Measurements from ENCODE around the gene SDCCAG8. TPM values are rescaled to one million over a fixed set of nuclear protein-coding genes. Genes with fewer than 3 reads are reported as not detected.

The SDCCAG8 gene
- total RNA-seq, 1 experiment from 2014 or later = 17.2 TPM

GRCh38 chr1:243244432-243244841, 11.4 kb upstream of the SDCCAG8 start:
- no peak for DNase-seq (ENCODE audit: low read depth in 1 of 2, low spot score in 2 of 2)
- peaks cover 7% of the 10 kb centered on the region for H3K36me3 ChIP-seq
- no peaks in the 10 kb centered on the region for H3K27me3 ChIP-seq (replicated peaks)
- H3K27ac ChIP-seq = no peak overlapping the region
- H3K9me3 ChIP-seq (replicated peaks) = no peaks in the 10 kb centered on the region
- no peaks in the 10 kb centered on the region for H3K4me1 ChIP-seq (replicated peaks)
- H3K4me3 ChIP-seq = no peak overlapping the region

GRCh38 chr1:243246916-243247315, 8.9 kb upstream of the SDCCAG8 start:
- Histone ChIP-seq H3K4me3 (no peak overlapping the region), H3K36me3 (peaks cover 7% of the 10 kb centered on the region), H3K27me3 (replicated peaks) (no peaks in the 10 kb centered on the region), H3K27ac (no peak overlapping the region), H3K4me1 (replicated peaks) (no peaks in the 10 kb centered on the region), H3K9me3 (replicated peaks) (no peaks in the 10 kb centered on the region)
- DNase-seq (ENCODE audit: low read depth in 1 of 2, low spot score in 2 of 2) = no peak

GRCh38 chr1:243247901-243248300, 7.9 kb upstream of the SDCCAG8 start:
- no peak for DNase-seq (ENCODE audit: low read depth in 1 of 2, low spot score in 2 of 2)
- H3K27me3 ChIP-seq (replicated peaks) = no peaks in the 10 kb centered on the region
- H3K27ac ChIP-seq = no peak overlapping the region
- H3K9me3 ChIP-seq (replicated peaks) = no peaks in the 10 kb centered on the region
- H3K4me3 ChIP-seq = no peak overlapping the region
- peaks cover under 1% of the 10 kb centered on the region for H3K4me1 ChIP-seq (replicated peaks)
- peaks cover 5% of the 10 kb centered on the region for H3K36me3 ChIP-seq

- no peak for DNase-seq (ENCODE audit: low read depth in 1 of 2, low spot score in 2 of 2)
- H3K27ac ChIP-seq = no peak overlapping the region
- H3K4me1 ChIP-seq (replicated peaks) = peaks cover 7% of the 10 kb centered on the region
- H3K9me3 ChIP-seq (replicated peaks) = no peaks in the 10 kb centered on the region
- H3K27me3 ChIP-seq (replicated peaks) = no peaks in the 10 kb centered on the region
- H3K36me3 ChIP-seq = no peaks in the 10 kb centered on the region; the same call in 1 of the 2 replicates
- H3K4me3 ChIP-seq = no peak overlapping the region
Measured at GRCh38 chr1:243249214-243249613, 6.6 kb upstream of the SDCCAG8 start.

GRCh38 chr1:243250102-243250501, 5.7 kb upstream of the SDCCAG8 start:
- no peaks in the 10 kb centered on the region for H3K9me3 ChIP-seq (replicated peaks)
- no peak overlapping the region for H3K4me3 ChIP-seq
- H3K4me1 ChIP-seq (replicated peaks) = peaks cover 7% of the 10 kb centered on the region
- peaks cover 3% of the 10 kb centered on the region; the same call in 1 of the 2 replicates for H3K36me3 ChIP-seq
- H3K27ac ChIP-seq = no peak overlapping the region
- DNase-seq (ENCODE audit: low read depth in 1 of 2, low spot score in 2 of 2) = no peak
- no peaks in the 10 kb centered on the region for H3K27me3 ChIP-seq (replicated peaks)

- no peak for DNase-seq (ENCODE audit: low read depth in 1 of 2, low spot score in 2 of 2)
Measured at GRCh38 chr1:243251539-243251938, 4.3 kb upstream of the SDCCAG8 start.

GRCh38 chr1:243253211-243253925, 2.5 kb upstream of the SDCCAG8 start:
- Histone ChIP-seq H3K4me1 (replicated peaks) (peaks cover 13% of the 10 kb centered on the region), H3K9me3 (replicated peaks) (no peaks in the 10 kb centered on the region), H3K27ac (no peak overlapping the region), H3K36me3 (peaks cover 3% of the 10 kb centered on the region; the same call in 1 of the 2 replicates), H3K27me3 (replicated peaks) (no peaks in the 10 kb centered on the region), H3K4me3 (peak overlapping the region; percentile 85)
- peak in 1 of 2 experiments; percentile 14 for DNase-seq (ENCODE audit: low read depth in 1 of 2, low spot score in 2 of 2)

More at GRCh38 chr1:243251539-243251938, 4.3 kb upstream of the SDCCAG8 start:
- H3K27me3 ChIP-seq (replicated peaks) = no peaks in the 10 kb centered on the region
- peaks cover 8% of the 10 kb centered on the region for H3K4me1 ChIP-seq (replicated peaks)
- no peaks in the 10 kb centered on the region for H3K9me3 ChIP-seq (replicated peaks)
- H3K36me3 ChIP-seq = peaks cover 3% of the 10 kb centered on the region; the same call in 1 of the 2 replicates
- no peak overlapping the region for H3K4me3 ChIP-seq
- no peak overlapping the region for H3K27ac ChIP-seq

GRCh38 chr1:243253926-243254232, 2.0 kb upstream of the SDCCAG8 start:
- peak overlapping the region; percentile 85 for H3K4me3 ChIP-seq
- H3K36me3 ChIP-seq = peaks cover 3% of the 10 kb centered on the region; the same call in 1 of the 2 replicates
- H3K4me1 ChIP-seq (replicated peaks) = peaks cover 13% of the 10 kb centered on the region
- H3K27me3 ChIP-seq (replicated peaks) = no peaks in the 10 kb centered on the region
- DNase-seq (ENCODE audit: low read depth in 1 of 2, low spot score in 2 of 2) = peak in 1 of 2 experiments; percentile 9
- peak overlapping the region; percentile 49; the same call in 1 of the 2 replicates for H3K27ac ChIP-seq
- no peaks in the 10 kb centered on the region for H3K9me3 ChIP-seq (replicated peaks)

GRCh38 chr1:243254233-243254926, 1.5 kb upstream of the SDCCAG8 start:
- no peaks in the 10 kb centered on the region for H3K9me3 ChIP-seq (replicated peaks)
- H3K36me3 ChIP-seq = peaks cover 3% of the 10 kb centered on the region; the same call in 1 of the 2 replicates
- peak; percentile 64 to 69 for DNase-seq (ENCODE audit: low read depth in 1 of 2, low spot score in 2 of 2)
- H3K4me1 ChIP-seq (replicated peaks) = peaks cover 13% of the 10 kb centered on the region
- H3K4me3 ChIP-seq = peak overlapping the region; percentile 85
- no peaks in the 10 kb centered on the region for H3K27me3 ChIP-seq (replicated peaks)
- peak overlapping the region; percentile 63 for H3K27ac ChIP-seq

- no peaks in the 10 kb centered on the region for H3K9me3 ChIP-seq (replicated peaks)
- peaks cover 13% of the 10 kb centered on the region for H3K4me1 ChIP-seq (replicated peaks)
- H3K27ac ChIP-seq = peak within 1 kb of the TSS; percentile 63
- peak; percentile 98 to 99 for DNase-seq (ENCODE audit: low read depth in 1 of 2, low spot score in 2 of 2)
- peaks cover 3% of the 10 kb centered on the region; the same call in 1 of the 2 replicates for H3K36me3 ChIP-seq
- no peaks in the 10 kb centered on the region for H3K27me3 ChIP-seq (replicated peaks)
- peak within 1 kb of the TSS; percentile 85 for H3K4me3 ChIP-seq
Measured at GRCh38 chr1:243254927-243255790, 682 bp upstream of the SDCCAG8 start, which contains the start of gene CEP170. TSS of gene CEP170 (minus strand) at chr1:243255281. CDS start at chr1:243225280, 30,001 bp downstream.

- H3K36me3 ChIP-seq = 0 out of 2 replicates have a peak, but pooled peaks cover 6% of the 10 kb centered on the region
- no peaks in the 10 kb centered on the region for H3K9me3 ChIP-seq (replicated peaks)
- H3K4me1 ChIP-seq (replicated peaks) = peaks cover 13% of the 10 kb centered on the region
- peak overlapping the region; percentile 85 for H3K4me3 ChIP-seq
- DNase-seq (ENCODE audit: low read depth in 1 of 2, low spot score in 2 of 2) = no peak
- peak overlapping the region; percentile 61 for H3K27ac ChIP-seq
- H3K27me3 ChIP-seq (replicated peaks) = no peaks in the 10 kb centered on the region
Measured at GRCh38 chr1:243256590-243256989, 749 bp downstream of the SDCCAG8 start.

GRCh38 chr1:243257189-243257588, 1.3 kb downstream of the SDCCAG8 start:
- Histone ChIP-seq H3K4me1 (replicated peaks) (peaks cover 13% of the 10 kb centered on the region), H3K27me3 (replicated peaks) (no peaks in the 10 kb centered on the region), H3K9me3 (replicated peaks) (no peaks in the 10 kb centered on the region), H3K4me3 (no peak overlapping the region), H3K27ac (no peak overlapping the region), H3K36me3 (0 out of 2 replicates have a peak, but pooled peaks cover 6% of the 10 kb centered on the region)
- DNase-seq (ENCODE audit: low read depth in 1 of 2, low spot score in 2 of 2) = no peak

GRCh38 chr1:243258731-243259130, 2.9 kb downstream of the SDCCAG8 start:
- Histone ChIP-seq H3K27me3 (replicated peaks) (no peaks in the 10 kb centered on the region), H3K27ac (no peak overlapping the region), H3K4me1 (replicated peaks) (peaks cover 5% of the 10 kb centered on the region; the same call in 1 of the 2 replicates), H3K4me3 (no peak overlapping the region), H3K36me3 (0 out of 2 replicates have a peak, but pooled peaks cover 6% of the 10 kb centered on the region), H3K9me3 (replicated peaks) (no peaks in the 10 kb centered on the region)
- no peak for DNase-seq (ENCODE audit: low read depth in 1 of 2, low spot score in 2 of 2)

Measured in SJSA1 (cell line).